SH-SY5Y (cell line): Measurements from ENCODE around the gene ATP11B.

ENCODE experiments used
- GATA2 ChIP-seq: IDR thresholded peaks from 2 replicates; pipeline ENCODE4 v1.6.1; 2011; ENCODE audit warnings: mild to moderate bottlenecking, low read depth, low read length
- GATA3 ChIP-seq: IDR thresholded peaks from 2 replicates; pipeline ENCODE4 v1.6.1; 2011; ENCODE audit warnings: low read depth, mild to moderate bottlenecking, low read length, moderate library complexity

DNA sequence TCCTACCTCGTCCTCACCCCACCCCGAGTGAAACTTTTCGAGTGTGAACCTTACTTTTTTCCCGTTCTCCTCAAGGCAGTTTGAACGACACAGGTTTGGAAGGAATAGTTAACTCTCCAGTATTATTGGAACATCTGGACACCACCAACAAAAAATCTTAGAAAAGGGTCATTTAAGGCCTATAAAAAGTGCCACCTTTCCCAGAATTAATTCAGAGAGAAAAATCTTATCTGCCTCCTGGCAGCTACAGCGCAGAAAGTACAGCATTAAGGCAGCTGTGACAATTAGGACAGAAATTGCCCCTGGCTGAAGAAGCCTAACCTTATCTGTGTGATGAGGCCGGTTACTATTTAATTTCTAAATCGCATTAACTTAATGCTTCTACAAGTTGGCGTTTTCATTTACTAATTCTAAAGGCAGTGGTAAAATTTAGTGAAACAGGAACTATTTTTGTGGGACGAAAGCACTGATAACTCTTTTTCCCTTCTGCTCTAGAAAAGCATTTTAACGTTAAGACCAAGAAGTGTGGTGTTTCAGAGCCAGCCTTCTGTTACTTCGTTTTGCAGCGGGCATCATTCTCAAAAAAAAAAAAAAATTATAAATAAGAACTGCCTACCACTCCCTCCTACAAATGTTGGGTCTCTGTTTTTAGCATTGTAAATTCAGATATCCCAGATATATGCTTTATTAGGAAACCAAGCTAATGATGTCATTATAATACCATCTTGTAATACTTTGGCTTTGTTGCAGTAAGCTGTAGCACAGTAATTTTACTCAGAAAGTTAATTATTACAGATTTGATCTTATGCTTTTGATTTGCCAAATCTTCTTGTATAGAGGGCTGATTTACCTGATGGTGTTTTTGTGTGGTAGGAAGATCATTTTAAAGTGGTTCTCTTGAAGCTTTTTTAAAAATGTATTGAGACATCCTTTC lies 1.4 kb downstream of the ATP11B start:
- TF ChIP-seq GATA3 = peak; percentile 41; the same call in 1 of the 2 replicates
- TF ChIP-seq GATA2 = peak; percentile 49
